T-cell (primary cell): ENCODE measurements around the gene STMN3. TPM values are rescaled to one million over a fixed set of nuclear protein-coding genes. Genes with fewer than 3 reads are reported as not detected.
"Not testable (repeated sequence)": the region's sequence is repeated elsewhere in the genome, so short reads cannot be mapped to it uniquely, and the experiment has no call there.

Experiments
- ATAC-seq, 4 experiments: fragments of 200-7000 bp in 3 of 4; fragments of 150-1000 bp in 1 of 4; cut with Tn5 transposase; replicated peaks in 1 of 4; 1 replicate in 3 of 4; 2 replicates in 1 of 4; pipeline ENCODE4 v1.10.0; 2021; ENCODE audit warnings: moderate library complexity in 3 of 4, mild to moderate bottlenecking in 2 of 4, moderate number of reproducible peaks in 1 of 4
- CTCF ChIA-PET, 2 donors: fragments of 300-600 bp; sonication (Branson Sonifier 250); formaldehyde crosslinking; loops; one replicate each; lab custom pipeline; 2022; ENCODE audit warnings: antibody characterized with exemption in 2 of 2; lab: Charles Lee
- POLR2A ChIA-PET, 2 donors: fragments of 300-600 bp; sonication (Branson Sonifier 250); formaldehyde crosslinking; loops; one replicate each; lab custom pipeline; 2022; ENCODE audit warnings: antibody characterized with exemption in 2 of 2; lab: Charles Lee
- DNase-seq, 35 experiments: peaks; one replicate each; pipeline versions ENCODE4 v3.0.0 to v3.0.0-alpha.2; 2013 to 2023
- H3K27ac ChIP-seq: one replicate; pipeline ENCODE4 v1.5.1; 2013; ENCODE audit warnings: low read length
- H3K27me3 ChIP-seq, 2 experiments: replicated peaks in 1 of 2; 1 replicate in 1 of 2; 2 replicates in 1 of 2; pipeline versions ENCODE4 v1.6.1 to v1.7.0; 2013; ENCODE audit warnings: low read length in 1 of 2, mixed read lengths in 1 of 2; ENCODE audit not compliant: control insufficient read depth in 2 of 2, insufficient read depth in 2 of 2; ENCODE audit errors: extremely low read depth in 1 of 2
- H3K36me3 ChIP-seq, 2 donors: 1 replicate in 1 of 2; 2 replicates in 1 of 2; pipeline versions ENCODE4 v1.6.1 to v1.7.0; 2013; ENCODE audit warnings: low read length in 1 of 2; ENCODE audit not compliant: control insufficient read depth in 2 of 2, insufficient read depth in 1 of 2; ENCODE audit errors: extremely low read depth in 1 of 2
- H3K4me1 ChIP-seq, 2 experiments: 1 replicate in 1 of 2; 2 replicates in 1 of 2; pipeline versions ENCODE4 v1.6.1 to v1.7.0; 2013; ENCODE audit warnings: low read length in 2 of 2, mixed read lengths in 1 of 2; ENCODE audit not compliant: insufficient read depth in 2 of 2, control insufficient read depth in 1 of 2; ENCODE audit errors: extremely low read depth in 1 of 2
- H3K4me3 ChIP-seq, 2 donors: 1 replicate in 1 of 2; 2 replicates in 1 of 2; pipeline versions ENCODE4 v1.5.1 to v1.7.0; 2013; ENCODE audit warnings: mild to moderate bottlenecking in 2 of 2, low read length in 1 of 2, moderate library complexity in 1 of 2; ENCODE audit not compliant: control insufficient read depth in 1 of 2; ENCODE audit errors: extremely low read depth in 1 of 2
- H3K9me3 ChIP-seq: 2 replicates; pipeline ENCODE4 v1.7.0; 2013
- H3K27ac Mint-ChIP-seq, 2 donors: one replicate each; pipeline ENCODE4 v1.8.0; 2020 to 2021; ENCODE audit warnings: mild to moderate bottlenecking in 2 of 2, mixed read lengths in 2 of 2
- H3K27me3 Mint-ChIP-seq, 2 donors: one replicate each; pipeline ENCODE4 v1.8.0; 2021 to 2022; ENCODE audit warnings: mixed read lengths in 2 of 2
- H3K36me3 Mint-ChIP-seq: one replicate; pipeline ENCODE4 v1.8.0; 2021; ENCODE audit warnings: mixed read lengths
- H3K4me1 Mint-ChIP-seq, 3 donors: one replicate each; pipeline ENCODE4 v1.8.0; 2020 to 2022; ENCODE audit warnings: mixed read lengths in 3 of 3, mild to moderate bottlenecking in 1 of 3
- H3K4me3 Mint-ChIP-seq, 3 donors: one replicate each; pipeline ENCODE4 v1.8.0; 2020 to 2022; ENCODE audit warnings: mild to moderate bottlenecking in 3 of 3, mixed read lengths in 3 of 3, moderate library complexity in 3 of 3
- H3K9me3 Mint-ChIP-seq, 3 donors: one replicate each; pipeline ENCODE4 v1.8.0; 2020 to 2022; ENCODE audit warnings: mixed read lengths in 3 of 3
- WGBS: methylation state at CpG from one replicate; pipeline ENCODE4 v1.1.5; 2013; ENCODE audit warnings: missing lambda C conversion rate; ENCODE audit not compliant: insufficient coverage; 5-methylcytosine and 5-hydroxymethylcytosine counted together
- total RNA-seq, 35 experiments: library from RNA in 6 of 35; stranded (reverse) in 6 of 35; fragments of 120-200 nt in 1 of 35; gene quantifications; one replicate each; pipeline versions ENCODE4 v1.2.1 to v1.2.4 and lab custom pipeline; 2013 to 2026

STMN3 gene
- total RNA-seq, 5 donors from 2014 or later (not counting 1 experiment from before 2014, with no cell fraction given), result 92.9 to 121 (median 107) TPM

GRCh38 chr20:63619505-63619904 is 33.7 kb downstream of the STMN3 start:
- no peak for DNase-seq
- no peak overlapping the region for H3K27ac ChIP-seq
- ChIA-PET CTCF (no interaction called here), POLR2A (no interaction called here)
- no peaks in the 10 kb centered on the region for H3K27me3 ChIP-seq
- peaks cover 22% of the 10 kb centered on the region for H3K36me3 Mint-ChIP-seq
- H3K4me1 Mint-ChIP-seq, result peaks cover 23 to 29% (median 25%) of the 10 kb centered on the region in 3 donors
- peaks cover 0 to 6% of the 10 kb centered on the region in 2 experiments for H3K4me1 ChIP-seq
- H3K9me3 Mint-ChIP-seq, result no peaks in the 10 kb centered on the region
- H3K27me3 Mint-ChIP-seq, result no peaks in the 10 kb centered on the region
- no peak overlapping the region for H3K4me3 Mint-ChIP-seq
- no peak overlapping the region for H3K27ac Mint-ChIP-seq
- peaks cover 19 to 41% of the 10 kb centered on the region in 2 donors for H3K36me3 ChIP-seq
- WGBS, result 96% methylated on average over 11 of the region's 13 CpGs
- no peak for ATAC-seq
- H3K9me3 ChIP-seq, result no peaks in the 10 kb centered on the region
- no peak overlapping the region for H3K4me3 ChIP-seq

- Mint-ChIP-seq H3K36me3 (peaks cover 22% of the 10 kb centered on the region), H3K27me3 (no peaks in the 10 kb centered on the region), H3K4me1 (peaks cover 21 to 29% (median 23%) of the 10 kb centered on the region in 3 donors), H3K27ac (no peak overlapping the region), H3K9me3 (no peaks in the 10 kb centered on the region), H3K4me3 (no peak overlapping the region)
- DNase-seq (no peak), ATAC-seq (no peak)
- no peaks in the 10 kb centered on the region for H3K9me3 ChIP-seq
- no peak overlapping the region for H3K27ac ChIP-seq
- ChIA-PET POLR2A (no interaction called here), CTCF (interaction anchor here in 1 of 2 donors (0.8 kb wide), 1 partner anchor 24 kb away, joined by 3 read pairs; no protein-coding TSS in a partner anchor)
- no peaks in the 10 kb centered on the region for H3K27me3 ChIP-seq
- no peak overlapping the region for H3K4me3 ChIP-seq
- H3K36me3 ChIP-seq, result peaks cover 19 to 41% of the 10 kb centered on the region in 2 donors
- 97% methylated on average over 11 of the region's 16 CpGs for WGBS
- H3K4me1 ChIP-seq, result peaks cover 0 to 4% of the 10 kb centered on the region in 2 experiments
Measured at GRCh38 chr20:63619086-63619485, 34.1 kb downstream of the STMN3 start.

GRCh38 chr20:63618291-63618980 is 34.8 kb downstream of the STMN3 start:
- ChIA-PET CTCF (interaction anchor here in 1 of 2 donors (0.8 kb wide), 1 partner anchor 24 kb away, joined by 3 read pairs; no protein-coding TSS in a partner anchor), POLR2A (no interaction called here)
- WGBS, result 100% methylated on average over 8 of the region's 11 CpGs
- ATAC-seq (no peak), DNase-seq (no peak)
- Mint-ChIP-seq H3K9me3 (no peaks in the 10 kb centered on the region), H3K4me3 (no peak overlapping the region), H3K27me3 (no peaks in the 10 kb centered on the region), H3K27ac (no peak overlapping the region), H3K4me1 (peaks cover 22 to 29% (median 23%) of the 10 kb centered on the region in 3 donors), H3K36me3 (peaks cover 22% of the 10 kb centered on the region)
- H3K9me3 ChIP-seq, result no peaks in the 10 kb centered on the region
- H3K36me3 ChIP-seq, result peaks cover 19 to 45% of the 10 kb centered on the region in 2 donors
- H3K4me1 ChIP-seq, result peaks cover 0 to 4% of the 10 kb centered on the region in 2 experiments
- H3K27ac ChIP-seq, result no peak overlapping the region
- no peak overlapping the region for H3K4me3 ChIP-seq
- H3K27me3 ChIP-seq, result no peaks in the 10 kb centered on the region

GRCh38 chr20:63617876-63618265 is 35.4 kb downstream of the STMN3 start:
- no peak overlapping the region for H3K4me3 ChIP-seq
- H3K27ac Mint-ChIP-seq, result no peak overlapping the region
- no peaks in the 10 kb centered on the region for H3K9me3 Mint-ChIP-seq
- 91% methylated on average over 4 of the region's 8 CpGs for WGBS
- peaks cover 23 to 28% (median 26%) of the 10 kb centered on the region in 3 donors for H3K4me1 Mint-ChIP-seq
- no peak for ATAC-seq
- H3K9me3 ChIP-seq, result no peaks in the 10 kb centered on the region
- no peak overlapping the region for H3K4me3 Mint-ChIP-seq
- no peak overlapping the region for H3K27ac ChIP-seq
- peaks cover 22 to 46% of the 10 kb centered on the region in 2 donors for H3K36me3 ChIP-seq
- DNase-seq, result no peak
- ChIA-PET POLR2A (no interaction called here), CTCF (no interaction called here)
- no peaks in the 10 kb centered on the region for H3K27me3 Mint-ChIP-seq
- peaks cover 0 to 4% of the 10 kb centered on the region in 2 experiments for H3K4me1 ChIP-seq
- peaks cover 26% of the 10 kb centered on the region for H3K36me3 Mint-ChIP-seq
- H3K27me3 ChIP-seq, result no peaks in the 10 kb centered on the region

GRCh38 chr20:63617092-63617875 is 35.9 kb downstream of the STMN3 start:
- DNase-seq (no peak), ATAC-seq (no peak)
- Histone ChIP-seq H3K9me3 (no peaks in the 10 kb centered on the region), H3K27me3 (no peaks in the 10 kb centered on the region), H3K4me1 (no peaks in the 10 kb centered on the region), H3K36me3 (peaks cover 25 to 48% of the 10 kb centered on the region in 2 donors), H3K4me3 (no peak overlapping the region), H3K27ac (no peak overlapping the region)
- ChIA-PET POLR2A (no interaction called here), CTCF (no interaction called here)
- H3K27ac Mint-ChIP-seq, result no peak overlapping the region
- no peak overlapping the region for H3K4me3 Mint-ChIP-seq
- no peaks in the 10 kb centered on the region for H3K27me3 Mint-ChIP-seq
- H3K9me3 Mint-ChIP-seq, result no peaks in the 10 kb centered on the region
- H3K36me3 Mint-ChIP-seq, result peaks cover 27% of the 10 kb centered on the region
- 98% methylated on average over 38 of the region's 41 CpGs for WGBS
- H3K4me1 Mint-ChIP-seq, result peaks cover 17 to 22% (median 22%) of the 10 kb centered on the region in 3 donors

- H3K27me3 ChIP-seq, DNase-seq, H3K4me1 ChIP-seq, H3K27ac ChIP-seq, H3K27ac Mint-ChIP-seq, POLR2A ChIA-PET, H3K27me3 Mint-ChIP-seq, H3K4me3 ChIP-seq, H3K4me1 Mint-ChIP-seq, H3K4me3 Mint-ChIP-seq, H3K9me3 Mint-ChIP-seq, H3K9me3 ChIP-seq, ATAC-seq: not testable (repeated sequence)
- CTCF ChIA-PET, result interaction anchor here in 1 of 2 donors (0.6 kb wide), 1 partner anchor 20 kb away, joined by 3 read pairs; no protein-coding TSS in a partner anchor
- H3K36me3 ChIP-seq, result peaks cover 35 to 47% of the 10 kb centered on the region in 2 donors
- 95% methylated on average over 2 of the region's 18 CpGs for WGBS
- peaks cover 27% of the 10 kb centered on the region for H3K36me3 Mint-ChIP-seq
Measured at GRCh38 chr20:63613863-63614594, 39.2 kb downstream of the STMN3 start.
